Measurements from ENCODE around the gene PTRHD1. TPM values are rescaled to one million over a fixed set of nuclear protein-coding genes. Genes with fewer than 3 reads are reported as not detected.

The PTRHD1 gene
- total RNA-seq, 1 experiment from 2014 or later: 23.6 TPM

- CTCF ChIA-PET: no interaction called here
- no TSS peak for BruUV-seq (replicated peaks)
- no peak for TF ChIP-seq EZH2 (IDR thresholded peaks at IDR 0.05; ENCODE audit: low read depth)
- TF ChIP-seq, protein P1, sequence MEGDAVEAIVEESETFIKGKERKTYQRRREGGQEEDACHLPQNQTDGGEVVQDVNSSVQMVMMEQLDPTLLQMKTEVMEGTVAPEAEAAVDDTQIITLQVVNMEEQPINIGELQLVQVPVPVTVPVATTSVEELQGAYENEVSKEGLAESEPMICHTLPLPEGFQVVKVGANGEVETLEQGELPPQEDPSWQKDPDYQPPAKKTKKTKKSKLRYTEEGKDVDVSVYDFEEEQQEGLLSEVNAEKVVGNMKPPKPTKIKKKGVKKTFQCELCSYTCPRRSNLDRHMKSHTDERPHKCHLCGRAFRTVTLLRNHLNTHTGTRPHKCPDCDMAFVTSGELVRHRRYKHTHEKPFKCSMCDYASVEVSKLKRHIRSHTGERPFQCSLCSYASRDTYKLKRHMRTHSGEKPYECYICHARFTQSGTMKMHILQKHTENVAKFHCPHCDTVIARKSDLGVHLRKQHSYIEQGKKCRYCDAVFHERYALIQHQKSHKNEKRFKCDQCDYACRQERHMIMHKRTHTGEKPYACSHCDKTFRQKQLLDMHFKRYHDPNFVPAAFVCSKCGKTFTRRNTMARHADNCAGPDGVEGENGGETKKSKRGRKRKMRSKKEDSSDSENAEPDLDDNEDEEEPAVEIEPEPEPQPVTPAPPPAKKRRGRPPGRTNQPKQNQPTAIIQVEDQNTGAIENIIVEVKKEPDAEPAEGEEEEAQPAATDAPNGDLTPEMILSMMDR (conservative IDR thresholded peaks at IDR 0.05): no peak
These were observed 45.9 kb downstream of the PTRHD1 start for GRCh38 chr2:24747299-24747698.

GRCh38 chr2:24745825-24746224 lies 47.4 kb downstream of the PTRHD1 start:
- Histone ChIP-seq H3K9me2 (ENCODE audit: insufficient read depth) (no peaks in the 10 kb centered on the region), H3K4me3 (no peak overlapping the region), H3K4me2 (no peak overlapping the region), H2AFZ (no peak overlapping the region), H3F3A (ENCODE audit: insufficient read depth, low read depth) (no peaks in the 10 kb centered on the region), H3K4me1 (replicated peaks; ENCODE audit: insufficient read depth) (no peaks in the 10 kb centered on the region), H4K20me1 (ENCODE audit: insufficient read depth) (no peaks in the 10 kb centered on the region), H3K27me3 (ENCODE audit: insufficient read depth, low read depth) (no peaks in the 10 kb centered on the region), H3K79me2 (ENCODE audit: low read depth) (no peaks in the 10 kb centered on the region), H3K9me3 (ENCODE audit: insufficient read depth, low read depth) (no peaks in the 10 kb centered on the region), H3K36me3 (ENCODE audit: low read depth) (no peaks in the 10 kb centered on the region), H3K27ac (no peak overlapping the region)
- no TSS peak for BruUV-seq (replicated peaks)
- ChIA-PET CTCF (no interaction called here), POLR2A (ENCODE audit: unreplicated experiment) (no interaction called here)
- intact Hi-C loops (cut with micrococcal nuclease; ENCODE audit: unreplicated experiment): no loop called here
- DNase-seq: no peak
- TF ChIP-seq EZH2 (IDR thresholded peaks at IDR 0.05; ENCODE audit: low read depth): no peak
- TF ChIP-seq, protein P1 (conservative IDR thresholded peaks at IDR 0.05): no peak

More at GRCh38 chr2:24747299-24747698, 45.9 kb downstream of the PTRHD1 start:
- intact Hi-C loops (cut with micrococcal nuclease; ENCODE audit: unreplicated experiment): no loop called here
- Histone ChIP-seq H3K36me3 (ENCODE audit: low read depth) (no peaks in the 10 kb centered on the region), H2AFZ (no peak overlapping the region), H3F3A (ENCODE audit: insufficient read depth, low read depth) (no peaks in the 10 kb centered on the region), H3K9me2 (ENCODE audit: insufficient read depth) (no peaks in the 10 kb centered on the region), H3K79me2 (ENCODE audit: low read depth) (no peaks in the 10 kb centered on the region), H3K4me2 (no peak overlapping the region), H3K9me3 (ENCODE audit: insufficient read depth, low read depth) (no peaks in the 10 kb centered on the region), H3K4me1 (replicated peaks; ENCODE audit: insufficient read depth) (no peaks in the 10 kb centered on the region), H3K27ac (no peak overlapping the region), H4K20me1 (ENCODE audit: insufficient read depth) (no peaks in the 10 kb centered on the region), H3K4me3 (no peak overlapping the region), H3K27me3 (ENCODE audit: insufficient read depth, low read depth) (no peaks in the 10 kb centered on the region)
- POLR2A ChIA-PET (ENCODE audit: unreplicated experiment): no interaction called here
- no peak for DNase-seq

GRCh38 chr2:24744356-24744755 lies 48.8 kb downstream of the PTRHD1 start:
- POLR2A ChIA-PET (ENCODE audit: unreplicated experiment): no interaction called here

More at GRCh38 chr2:24744356-24744755, 48.8 kb downstream of the PTRHD1 start:
- intact Hi-C loops (cut with micrococcal nuclease; ENCODE audit: unreplicated experiment): no loop called here
- Histone ChIP-seq H2AFZ (no peak overlapping the region), H3K27ac (no peak overlapping the region), H3K4me3 (no peak overlapping the region), H3F3A (ENCODE audit: insufficient read depth, low read depth) (no peaks in the 10 kb centered on the region), H3K9me3 (ENCODE audit: insufficient read depth, low read depth) (no peaks in the 10 kb centered on the region), H3K9me2 (ENCODE audit: insufficient read depth) (no peaks in the 10 kb centered on the region), H3K4me2 (no peak overlapping the region), H4K20me1 (ENCODE audit: insufficient read depth) (no peaks in the 10 kb centered on the region), H3K4me1 (replicated peaks; ENCODE audit: insufficient read depth) (no peaks in the 10 kb centered on the region), H3K27me3 (ENCODE audit: insufficient read depth, low read depth) (no peaks in the 10 kb centered on the region), H3K79me2 (ENCODE audit: low read depth) (no peaks in the 10 kb centered on the region), H3K36me3 (ENCODE audit: low read depth) (no peaks in the 10 kb centered on the region)
- BruUV-seq (replicated peaks): no TSS peak
- CTCF ChIA-PET: no interaction called here
- no peak for DNase-seq
- TF ChIP-seq, protein P1 (conservative IDR thresholded peaks at IDR 0.05): no peak
- no peak for TF ChIP-seq EZH2 (IDR thresholded peaks at IDR 0.05; ENCODE audit: low read depth)
